GM18909 (cell line): ENCODE data around the gene ONECUT2.
"Not testable (repeated sequence)": the region's sequence is repeated elsewhere in the genome, so short reads cannot be mapped to it uniquely, and the experiment has no call there.

Experiments
- ATAC-seq: cut with Tn5 transposase; IDR thresholded peaks from one replicate; pipeline ENCODE4 v1.9.1; 2021; ENCODE audit warnings: mild to moderate bottlenecking; ENCODE audit not compliant: unreplicated experiment, poor library complexity

Gene ONECUT2

GRCh38 chr18:57434536-57435494 is at the start of gene ONECUT2:
Gene ONECUT2, plus strand, starts transcription at chr18:57435374. Its CDS starts 343 bp downstream, at chr18:57435717.
- peak; percentile 97 for ATAC-seq

- ATAC-seq = no peak
Measured at GRCh38 chr18:57389271-57389670, 45.9 kb upstream of the ONECUT2 start.

GRCh38 chr18:57390044-57390443 is 45.1 kb upstream of the ONECUT2 start:
- ATAC-seq = no peak

DNA sequence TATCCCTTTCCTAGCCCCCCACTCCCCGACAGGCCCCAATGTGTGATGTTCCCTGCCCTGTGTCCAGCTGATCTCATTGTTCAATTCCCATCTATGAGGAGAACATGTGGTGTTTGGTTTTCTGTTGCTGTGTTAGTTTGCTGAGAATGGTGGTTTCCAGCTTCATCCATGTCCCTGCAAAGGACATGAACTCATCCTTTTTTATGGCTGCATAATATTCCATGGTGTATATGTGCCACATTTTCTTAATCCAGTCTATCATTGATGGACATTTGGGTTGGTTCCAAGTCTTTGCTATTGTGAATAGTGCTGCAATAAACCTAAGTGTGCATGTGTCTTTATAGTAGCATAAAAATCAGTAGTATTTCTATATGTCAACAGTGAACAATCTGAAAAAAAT is 40.4 kb upstream of the ONECUT2 start:
- not testable (repeated sequence) for ATAC-seq

DNA sequence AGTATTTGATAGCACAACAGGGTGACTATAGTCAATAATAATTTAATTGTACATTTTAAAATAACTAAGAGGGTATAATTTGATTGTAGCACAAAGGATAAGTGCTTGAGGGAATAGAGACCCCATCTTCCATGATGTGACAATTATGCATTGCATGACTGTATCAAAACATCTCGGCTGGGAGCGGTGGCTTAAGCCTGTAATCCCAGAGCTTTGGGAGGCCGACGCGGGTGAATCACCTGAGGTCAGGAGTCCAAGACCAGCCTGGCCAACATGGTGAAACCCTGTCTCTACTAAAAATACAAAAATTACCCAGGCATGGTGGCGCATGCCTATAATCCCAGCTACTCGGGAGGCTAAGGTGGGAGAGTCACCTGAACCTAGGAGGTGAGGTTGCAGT is 38.3 kb upstream of the ONECUT2 start:
- not testable (repeated sequence) for ATAC-seq

DNA sequence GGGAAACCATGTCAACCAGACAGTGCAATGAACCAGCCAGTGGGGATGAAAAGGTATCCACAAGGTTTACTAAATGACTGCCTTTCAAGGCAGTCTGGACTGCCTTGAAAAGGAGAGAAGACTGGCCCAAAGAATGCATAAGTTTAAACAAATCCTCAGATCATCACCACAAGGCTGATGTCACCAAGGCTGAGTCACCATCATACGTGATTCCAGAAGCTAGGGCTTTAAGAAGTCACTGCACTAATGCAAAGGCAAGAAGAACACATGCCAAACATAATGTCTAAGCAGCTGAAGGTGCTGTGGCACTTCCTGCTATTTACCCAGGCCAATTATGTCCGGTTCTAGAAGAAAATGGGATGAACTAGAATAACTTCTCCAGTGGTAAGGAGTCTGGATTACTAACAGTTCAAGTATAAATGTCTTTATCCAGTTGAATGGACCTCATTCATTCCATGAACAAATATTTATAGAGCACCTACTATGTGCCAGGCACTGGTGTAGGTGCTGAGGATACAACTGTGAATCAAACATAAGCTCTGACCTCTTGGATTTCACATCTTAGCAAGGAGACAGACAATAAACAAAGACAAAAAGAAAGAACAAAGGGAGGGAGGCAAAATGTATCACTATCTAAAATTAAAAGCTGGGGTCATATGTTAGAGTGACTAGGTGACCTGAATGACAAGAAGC is 37.6 kb upstream of the ONECUT2 start:
- ATAC-seq = no peak

DNA sequence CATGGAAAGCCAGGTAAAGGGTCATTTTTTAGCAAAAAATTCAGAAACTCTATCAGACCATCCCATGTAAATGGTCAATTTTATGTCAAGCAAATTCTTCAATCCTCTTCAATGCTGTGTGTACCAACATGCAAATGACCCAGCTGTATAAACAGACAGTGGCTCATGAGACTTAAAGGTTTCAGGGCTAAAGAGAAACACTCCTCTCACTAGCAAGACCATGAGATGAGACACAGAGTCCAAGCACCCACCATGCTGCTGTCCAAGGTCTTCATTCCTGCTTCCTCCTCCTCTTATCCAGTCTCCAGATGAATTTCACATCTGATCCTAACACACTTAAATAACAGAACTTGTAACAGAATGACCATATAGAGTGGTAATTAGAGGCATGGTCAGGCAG is 30.8 kb upstream of the ONECUT2 start:
- ATAC-seq = no peak

DNA sequence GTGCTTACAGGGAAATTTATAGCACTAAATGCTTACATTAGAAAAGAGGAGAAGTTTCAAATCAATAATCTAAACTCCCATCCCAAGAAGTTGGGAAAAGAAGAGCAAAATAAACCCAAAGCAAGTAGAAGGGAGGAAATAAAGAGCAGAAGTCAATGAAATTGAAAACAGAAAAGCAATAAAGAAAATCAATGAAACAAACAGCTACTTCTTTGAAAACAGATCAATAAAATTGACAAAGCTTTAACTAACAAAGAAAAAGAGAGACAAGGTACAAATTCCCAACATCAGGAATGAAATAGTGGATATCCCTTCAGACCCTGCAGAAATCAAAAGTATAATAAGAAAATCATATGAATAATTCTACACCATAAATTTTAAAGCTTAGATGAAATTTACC is 25.5 kb upstream of the ONECUT2 start:
- ATAC-seq = no peak

DNA sequence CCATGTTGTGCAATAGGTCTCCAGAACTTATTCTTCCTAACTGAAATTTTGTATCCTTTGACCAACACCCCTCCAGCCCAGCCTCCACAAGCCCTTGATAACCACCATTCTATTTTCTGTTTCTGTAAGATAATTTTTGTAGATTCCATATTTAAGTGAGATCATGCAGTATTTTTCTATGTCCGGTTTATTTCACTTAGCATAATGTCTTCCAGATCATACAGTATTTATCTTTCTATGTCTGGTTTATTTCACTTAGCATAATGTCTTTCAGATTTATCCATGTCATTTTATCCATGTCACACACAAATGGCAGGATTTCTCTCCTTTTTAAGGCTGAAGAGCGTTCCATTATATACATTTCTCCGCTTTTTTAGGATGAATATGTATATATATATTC is 24.4 kb upstream of the ONECUT2 start:
- ATAC-seq = no peak

- no peak for ATAC-seq
Measured at GRCh38 chr18:57416542-57416941, 18.6 kb upstream of the ONECUT2 start.

- no peak for ATAC-seq
Measured at GRCh38 chr18:57422313-57422872, 12.8 kb upstream of the ONECUT2 start.

DNA sequence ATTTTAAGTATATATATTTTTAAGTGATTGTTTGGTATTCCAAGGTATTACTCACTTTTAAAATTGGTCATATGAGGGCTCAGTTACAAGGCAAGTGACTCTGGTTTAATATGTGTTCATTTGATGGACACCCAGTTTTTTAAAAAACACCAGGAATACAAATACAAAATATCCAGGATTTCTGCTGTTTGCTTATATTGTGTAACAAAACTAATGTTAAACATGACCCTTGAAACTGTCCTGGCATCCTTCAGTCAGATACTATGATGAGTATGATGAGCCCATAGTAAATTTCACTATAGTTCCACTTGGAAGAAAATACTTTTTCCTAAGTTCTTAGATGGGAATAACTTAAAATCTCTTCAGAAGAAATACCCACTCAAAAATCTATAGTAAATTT is 11.4 kb upstream of the ONECUT2 start:
- ATAC-seq = no peak

GRCh38 chr18:57425096-57425495 is 10.1 kb upstream of the ONECUT2 start:
- ATAC-seq = no peak

DNA sequence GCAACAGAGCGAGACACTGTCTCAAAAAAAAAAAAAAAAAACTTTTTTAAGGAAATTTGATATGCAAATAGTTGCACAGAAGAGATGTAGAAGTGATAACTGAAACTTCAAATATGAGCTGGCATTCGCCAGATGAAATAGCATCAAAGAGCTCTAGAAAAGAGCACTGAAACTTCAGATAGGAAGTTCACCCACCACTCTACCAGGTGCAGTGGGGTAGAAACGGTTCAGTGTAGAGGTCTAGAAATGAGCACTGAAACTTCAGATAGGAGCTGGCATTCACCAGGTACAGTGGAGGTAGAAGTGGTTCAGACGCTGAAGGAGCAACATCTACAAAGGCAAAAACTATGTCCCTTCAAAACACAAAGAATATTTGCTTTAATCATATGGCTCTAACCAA is 9.0 kb upstream of the ONECUT2 start:
- no peak for ATAC-seq

DNA sequence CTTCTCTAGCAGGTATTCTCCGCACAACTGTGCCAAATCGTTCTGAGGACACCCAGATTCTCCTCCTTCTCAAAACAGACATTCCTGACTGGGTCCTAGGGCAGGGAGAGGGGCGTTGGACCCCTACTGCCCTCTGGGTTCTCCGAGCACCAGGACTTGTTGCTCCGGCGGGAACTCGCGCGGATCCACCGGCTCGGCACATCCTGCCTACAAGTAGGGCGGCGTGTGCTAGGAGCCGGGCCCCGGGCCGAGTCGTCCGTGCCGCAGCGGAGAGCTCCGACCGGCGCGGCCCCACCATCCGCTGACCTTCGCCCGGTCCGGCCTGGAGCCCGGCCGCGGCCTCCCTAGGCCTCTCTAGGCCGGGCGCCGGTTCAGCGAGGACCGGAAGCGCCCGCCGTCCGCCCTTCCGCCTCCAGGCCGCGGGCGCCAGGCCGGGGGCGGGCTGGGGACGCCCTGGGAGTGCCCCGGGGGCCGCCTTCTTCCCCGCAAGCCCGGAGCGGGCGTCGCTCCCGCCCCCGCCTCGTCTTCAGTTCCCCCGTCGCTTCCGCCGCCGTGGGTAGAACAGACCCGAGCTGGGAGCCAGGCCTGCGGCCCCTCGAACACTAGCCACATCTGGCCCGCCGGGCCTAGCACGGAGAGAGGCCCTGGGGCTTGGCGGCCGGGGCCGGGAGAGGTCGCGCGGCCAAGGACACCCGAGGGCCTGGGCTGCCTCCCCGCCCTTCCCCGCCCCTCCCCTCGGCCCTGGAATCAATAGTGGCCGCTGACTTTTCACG is 7.6 kb upstream of the ONECUT2 start:
- ATAC-seq = no peak

GRCh38 chr18:57428221-57429150 is 6.7 kb upstream of the ONECUT2 start:
- ATAC-seq = no peak

- ATAC-seq = no peak
Measured at GRCh38 chr18:57429167-57430078, 5.8 kb upstream of the ONECUT2 start.
